ENCODE results near the gene APOOL.

Gene APOOL

GRCh38 chrX:85031505-85031904 is 27.8 kb downstream of the APOOL start:
- H3K4me3 ChIP-seq (ENCODE audit: insufficient read depth in 1 of 2, low read depth in 1 of 2, low read length in 2 of 2), result no peak overlapping the region
- no peaks in the 10 kb centered on the region for H3K27me3 ChIP-seq (ENCODE audit: control insufficient read depth in 1 of 2, insufficient read depth in 1 of 2, low read length in 2 of 2)
- no peak for DNase-seq
- no peak overlapping the region for H3K23ac ChIP-seq (ENCODE audit: low read length in 2 of 2)
- H3K18ac ChIP-seq (ENCODE audit: low read depth in 1 of 2, low read length in 2 of 2), result no peak overlapping the region
- H3K36me3 ChIP-seq (ENCODE audit: control insufficient read depth in 1 of 2, insufficient read depth in 2 of 2, low read depth in 1 of 2, low read length in 2 of 2), result no peaks in the 10 kb centered on the region
- no CpG with 5 or more reads among the region's 2 CpGs for WGBS
- H3K14ac ChIP-seq (ENCODE audit: low read length in 2 of 2), result no peak overlapping the region
- no peak overlapping the region for H3K4ac ChIP-seq (ENCODE audit: low read depth in 1 of 2, low read length in 2 of 2)
- H3K9ac ChIP-seq (ENCODE audit: low read length), result no peak overlapping the region
- no peak overlapping the region for H2AFZ ChIP-seq (ENCODE audit: low read depth, low read length)
- H3K9me3 ChIP-seq (ENCODE audit: control insufficient read depth, low read length), result no peaks in the 10 kb centered on the region
- H4K91ac ChIP-seq (ENCODE audit: low read length), result no peak overlapping the region
- H3K79me1 ChIP-seq (replicated peaks; ENCODE audit: low read length, poor library complexity, severe bottlenecking), result peaks cover 2% of the 10 kb centered on the region
- no peak overlapping the region for H4K8ac ChIP-seq (ENCODE audit: low read length)
- no peak overlapping the region for H2BK5ac ChIP-seq (ENCODE audit: low read depth, low read length, poor library complexity, severe bottlenecking)
- no peak overlapping the region for H3K27ac ChIP-seq (ENCODE audit: low read length, poor library complexity, severe bottlenecking)
- H3K4me1 ChIP-seq (ENCODE audit: control insufficient read depth, insufficient read depth, low read depth, low read length), result no peaks in the 10 kb centered on the region
- no peak overlapping the region for H2BK12ac ChIP-seq (ENCODE audit: low read length in 2 of 2)
- no peak overlapping the region for H3K4me2 ChIP-seq (ENCODE audit: low read length, poor library complexity, severe bottlenecking)
- no peak overlapping the region for H2BK120ac ChIP-seq (ENCODE audit: low read depth, low read length)
- no peak overlapping the region for H2BK15ac ChIP-seq (ENCODE audit: low read depth, poor library complexity, severe bottlenecking)
- H2AK5ac ChIP-seq (ENCODE audit: low read length, severe bottlenecking), result no peak overlapping the region

- no peak overlapping the region for H2BK12ac ChIP-seq (ENCODE audit: low read length in 2 of 2)
- no peaks in the 10 kb centered on the region for H3K27me3 ChIP-seq (ENCODE audit: control insufficient read depth in 1 of 2, insufficient read depth in 1 of 2, low read length in 2 of 2)
- H3K23ac ChIP-seq (ENCODE audit: low read length in 2 of 2), result no peak overlapping the region
- H3K36me3 ChIP-seq (ENCODE audit: control insufficient read depth in 1 of 2, insufficient read depth in 2 of 2, low read depth in 1 of 2, low read length in 2 of 2), result no peaks in the 10 kb centered on the region
- no peak overlapping the region for H3K4me2 ChIP-seq (ENCODE audit: low read length, poor library complexity, severe bottlenecking)
- no peak overlapping the region for H2AK5ac ChIP-seq (ENCODE audit: low read length, severe bottlenecking)
- no peak for DNase-seq
- no peak overlapping the region for H2BK5ac ChIP-seq (ENCODE audit: low read depth, low read length, poor library complexity, severe bottlenecking)
- H4K91ac ChIP-seq (ENCODE audit: low read length), result no peak overlapping the region
- no peak overlapping the region for H3K9ac ChIP-seq (ENCODE audit: low read length)
- no peak overlapping the region for H3K4me3 ChIP-seq (ENCODE audit: insufficient read depth in 1 of 2, low read depth in 1 of 2, low read length in 2 of 2)
- no peak overlapping the region for H2AFZ ChIP-seq (ENCODE audit: low read depth, low read length)
- H2BK120ac ChIP-seq (ENCODE audit: low read depth, low read length), result no peak overlapping the region
- peaks cover 6% of the 10 kb centered on the region for H3K79me1 ChIP-seq (replicated peaks; ENCODE audit: low read length, poor library complexity, severe bottlenecking)
- no peak overlapping the region for H4K8ac ChIP-seq (ENCODE audit: low read length)
- no peak overlapping the region for H3K18ac ChIP-seq (ENCODE audit: low read depth in 1 of 2, low read length in 2 of 2)
- H3K4ac ChIP-seq (ENCODE audit: low read depth in 1 of 2, low read length in 2 of 2), result no peak overlapping the region
- no peaks in the 10 kb centered on the region for H3K4me1 ChIP-seq (ENCODE audit: control insufficient read depth, insufficient read depth, low read depth, low read length)
- no peak overlapping the region for H3K27ac ChIP-seq (ENCODE audit: low read length, poor library complexity, severe bottlenecking)
- peaks cover 11% of the 10 kb centered on the region for H3K9me3 ChIP-seq (ENCODE audit: control insufficient read depth, low read length)
- no peak overlapping the region for H2BK15ac ChIP-seq (ENCODE audit: low read depth, poor library complexity, severe bottlenecking)
- H3K14ac ChIP-seq (ENCODE audit: low read length in 2 of 2), result no peak overlapping the region
- WGBS, result 100% methylated on average over 1 of the region's 3 CpGs
Measured at GRCh38 chrX:85037114-85037513, 33.4 kb downstream of the APOOL start.

GRCh38 chrX:85051627-85052026 is 48.0 kb downstream of the APOOL start:
- Histone ChIP-seq H3K18ac (ENCODE audit: low read depth in 1 of 2, low read length in 2 of 2) (no peak overlapping the region), H2BK15ac (ENCODE audit: low read depth, poor library complexity, severe bottlenecking) (no peak overlapping the region), H3K9ac (ENCODE audit: low read length) (peak overlapping the region; percentile 85), H2BK5ac (ENCODE audit: low read depth, low read length, poor library complexity, severe bottlenecking) (no peak overlapping the region), H3K4me3 (ENCODE audit: insufficient read depth in 1 of 2, low read depth in 1 of 2, low read length in 2 of 2) (no peak overlapping the region), H3K4me2 (ENCODE audit: low read length, poor library complexity, severe bottlenecking) (no peak overlapping the region), H3K23ac (ENCODE audit: low read length in 2 of 2) (no peak overlapping the region), H3K36me3 (ENCODE audit: control insufficient read depth in 1 of 2, insufficient read depth in 2 of 2, low read depth in 1 of 2, low read length in 2 of 2) (no peaks in the 10 kb centered on the region), H4K8ac (ENCODE audit: low read length) (no peak overlapping the region), H3K14ac (ENCODE audit: low read length in 2 of 2) (no peak overlapping the region), H2AFZ (ENCODE audit: low read depth, low read length) (no peak overlapping the region), H4K91ac (ENCODE audit: low read length) (no peak overlapping the region), H3K27ac (ENCODE audit: low read length, poor library complexity, severe bottlenecking) (no peak overlapping the region), H3K27me3 (ENCODE audit: control insufficient read depth in 1 of 2, insufficient read depth in 1 of 2, low read length in 2 of 2) (no peaks in the 10 kb centered on the region), H3K4me1 (ENCODE audit: control insufficient read depth, insufficient read depth, low read depth, low read length) (no peaks in the 10 kb centered on the region), H3K4ac (ENCODE audit: low read depth in 1 of 2, low read length in 2 of 2) (no peak overlapping the region), H3K79me1 (replicated peaks; ENCODE audit: low read length, poor library complexity, severe bottlenecking) (no peaks in the 10 kb centered on the region), H2BK120ac (ENCODE audit: low read depth, low read length) (no peak overlapping the region), H2AK5ac (ENCODE audit: low read length, severe bottlenecking) (no peak overlapping the region), H3K9me3 (ENCODE audit: control insufficient read depth, low read length) (no peaks in the 10 kb centered on the region), H2BK12ac (ENCODE audit: low read length in 2 of 2) (no peak overlapping the region)
- DNase-seq, result no peak
- 100% methylated on average over 1 of the region's 1 CpG for WGBS

- H2AK5ac ChIP-seq (ENCODE audit: low read length, severe bottlenecking), result no peak overlapping the region
- no peak overlapping the region for H3K23ac ChIP-seq (ENCODE audit: low read length in 2 of 2)
- peak overlapping the region; percentile 85 for H3K9ac ChIP-seq (ENCODE audit: low read length)
- H2AFZ ChIP-seq (ENCODE audit: low read depth, low read length), result no peak overlapping the region
- no peak overlapping the region for H3K14ac ChIP-seq (ENCODE audit: low read length in 2 of 2)
- H4K8ac ChIP-seq (ENCODE audit: low read length), result no peak overlapping the region
- no peak overlapping the region for H2BK12ac ChIP-seq (ENCODE audit: low read length in 2 of 2)
- no peak overlapping the region for H4K91ac ChIP-seq (ENCODE audit: low read length)
- no peak overlapping the region for H2BK15ac ChIP-seq (ENCODE audit: low read depth, poor library complexity, severe bottlenecking)
- peak; percentile 22 for DNase-seq
- H3K9me3 ChIP-seq (ENCODE audit: control insufficient read depth, low read length), result no peaks in the 10 kb centered on the region
- no peak overlapping the region for H2BK120ac ChIP-seq (ENCODE audit: low read depth, low read length)
- no peak overlapping the region for H3K18ac ChIP-seq (ENCODE audit: low read depth in 1 of 2, low read length in 2 of 2)
- H2BK5ac ChIP-seq (ENCODE audit: low read depth, low read length, poor library complexity, severe bottlenecking), result no peak overlapping the region
- H3K4me2 ChIP-seq (ENCODE audit: low read length, poor library complexity, severe bottlenecking), result no peak overlapping the region
- no peaks in the 10 kb centered on the region for H3K36me3 ChIP-seq (ENCODE audit: control insufficient read depth in 1 of 2, insufficient read depth in 2 of 2, low read depth in 1 of 2, low read length in 2 of 2)
- H3K4me3 ChIP-seq (ENCODE audit: insufficient read depth in 1 of 2, low read depth in 1 of 2, low read length in 2 of 2), result no peak overlapping the region
- H3K4ac ChIP-seq (ENCODE audit: low read depth in 1 of 2, low read length in 2 of 2), result no peak overlapping the region
- no peaks in the 10 kb centered on the region for H3K4me1 ChIP-seq (ENCODE audit: control insufficient read depth, insufficient read depth, low read depth, low read length)
- WGBS, result no CpG with 5 or more reads among the region's 3 CpGs
- no peaks in the 10 kb centered on the region for H3K27me3 ChIP-seq (ENCODE audit: control insufficient read depth in 1 of 2, insufficient read depth in 1 of 2, low read length in 2 of 2)
- H3K79me1 ChIP-seq (replicated peaks; ENCODE audit: low read length, poor library complexity, severe bottlenecking), result no peaks in the 10 kb centered on the region
- no peak overlapping the region for H3K27ac ChIP-seq (ENCODE audit: low read length, poor library complexity, severe bottlenecking)
Measured at GRCh38 chrX:85052205-85052604, 48.5 kb downstream of the APOOL start.

All from mesenchymal stem cell (in vitro differentiated cells and primary cell).